Islet precursor cell (in vitro differentiated cells): ENCODE results near the gene PROS1.
A peak's percentile ranks its signal among the peaks of the same experiment; 100 is the strongest.
"Not testable (repeated sequence)": the region's sequence is repeated elsewhere in the genome, so short reads cannot be mapped to it uniquely, and the experiment has no call there.

Experiments used
- DNase-seq: peaks from one replicate; pipeline ENCODE4 v3.0.0-alpha.2; 2018

Gene PROS1

GRCh38 chr3:93867425-93867824 lies 106.3 kb downstream of the PROS1 start:
- DNase-seq = no peak

- DNase-seq = no peak
These were observed 112.7 kb downstream of the PROS1 start for GRCh38 chr3:93861017-93861416.

GRCh38 chr3:93855401-93855800 lies 118.3 kb downstream of the PROS1 start:
- no peak for DNase-seq

GRCh38 chr3:93852228-93852627 lies 121.5 kb downstream of the PROS1 start:
- DNase-seq = not testable (repeated sequence)

- peak; percentile 72 for DNase-seq
These were observed 129.7 kb downstream of the PROS1 start for GRCh38 chr3:93843981-93844380.

- DNase-seq = not testable (repeated sequence)
These were observed 134.5 kb downstream of the PROS1 start for GRCh38 chr3:93839193-93839592.
